B cell (primary cell): ENCODE results near the gene PACRG. TPM values are rescaled to one million over a fixed set of nuclear protein-coding genes. Genes with fewer than 3 reads are reported as not detected.

Experiments used
- ATAC-seq: fragments of 200-7000 bp; cut with Tn5 transposase; one replicate; pipeline ENCODE4 v1.10.0; 2021; ENCODE audit warnings: low read depth, mild to moderate bottlenecking, moderate number of reproducible peaks, moderate library complexity
- CTCF ChIA-PET: fragments of 350-600 bp; sonication (Branson Sonifier 250); formaldehyde crosslinking; loops from one replicate; lab custom pipeline; 2021; ENCODE audit warnings: antibody characterized with exemption, inconsistent platforms; lab: Charles Lee
- POLR2A ChIA-PET: fragments of 350-600 bp; sonication (Branson Sonifier 250); formaldehyde crosslinking; loops from one replicate; lab custom pipeline; 2021; ENCODE audit warnings: antibody characterized with exemption; lab: Charles Lee
- DNase-seq: peaks from one replicate; pipeline ENCODE4 v3.0.0; 2013
- H2AFZ ChIP-seq: 2 replicates; pipeline ENCODE4 v1.6.1; 2012; ENCODE audit warnings: mild to moderate bottlenecking, low read depth, low read length; ENCODE audit not compliant: insufficient read depth, poor library complexity, severe bottlenecking
- H3K27ac ChIP-seq, 2 donors: 1 replicate in 1 of 2; 2 replicates in 1 of 2; pipeline ENCODE4 v1.5.1; 2012 to 2013; ENCODE audit warnings: low read length in 2 of 2, mild to moderate bottlenecking in 2 of 2, moderate library complexity in 1 of 2
- H3K27me3 ChIP-seq, 4 experiments: fragments of 200-600 bp in 1 of 4; sonication (generic) in 1 of 4; replicated peaks in 1 of 4; 1 replicate in 2 of 4; 2 replicates in 2 of 4; pipeline versions ENCODE4 v1.6.1 to v1.7.0; 2013 to 2016; ENCODE audit warnings: low read length in 3 of 4, mild to moderate bottlenecking in 2 of 4, mixed read lengths in 1 of 4, moderate library complexity in 1 of 4; ENCODE audit not compliant: insufficient read depth in 4 of 4, control insufficient read depth in 3 of 4; ENCODE audit errors: control extremely low read depth in 1 of 4
- H3K36me3 ChIP-seq, 2 experiments: replicated peaks in 1 of 2; 1 replicate in 1 of 2; 2 replicates in 1 of 2; pipeline versions ENCODE4 v1.6.1 to v1.7.1; 2013; ENCODE audit warnings: low read length in 1 of 2; ENCODE audit not compliant: insufficient read depth in 2 of 2, control insufficient read depth in 1 of 2; ENCODE audit errors: control extremely low read depth in 1 of 2, extremely low read depth in 1 of 2
- H3K4me1 ChIP-seq, 2 donors: fragments of 200-600 bp in 1 of 2; sonication (generic) in 1 of 2; 1 replicate in 1 of 2; 2 replicates in 1 of 2; pipeline versions ENCODE4 v1.5.1 to v1.6.1; 2013 to 2017; ENCODE audit warnings: low read length in 2 of 2; ENCODE audit not compliant: control insufficient read depth in 2 of 2, insufficient read depth in 2 of 2
- H3K4me2 ChIP-seq: replicated peaks from 2 replicates; pipeline ENCODE3; 2012; ENCODE audit warnings: mild to moderate bottlenecking, low read depth, low read length; ENCODE audit not compliant: poor library complexity, severe bottlenecking
- H3K4me3 ChIP-seq, 5 experiments: fragments of 200-600 bp in 1 of 5; sonication (generic) in 1 of 5; 1 replicate in 3 of 5; 2 replicates in 2 of 5; pipeline versions ENCODE4 v1.5.1 to v1.7.0; 2011 to 2016; ENCODE audit warnings: low read length in 4 of 5, mild to moderate bottlenecking in 4 of 5, low read depth in 2 of 5, control low read depth in 1 of 5, moderate library complexity in 1 of 5; ENCODE audit not compliant: insufficient read depth in 1 of 5; ENCODE audit errors: control extremely low read depth in 1 of 5, extremely low read depth in 1 of 5
- H3K79me2 ChIP-seq: fragments of 200-600 bp; sonication (generic); one replicate; pipeline ENCODE4 v1.6.0; 2016; ENCODE audit warnings: low read length; ENCODE audit not compliant: control insufficient read depth, insufficient read depth
- H3K9ac ChIP-seq: fragments of 200-600 bp; sonication (generic); 2 replicates; pipeline ENCODE4 v1.6.1; 2017; ENCODE audit warnings: mild to moderate bottlenecking, low read length, moderate library complexity
- H3K9me3 ChIP-seq, 3 donors: one replicate each; pipeline versions ENCODE4 v1.6.1 to v1.7.1; 2013; ENCODE audit warnings: low read length in 2 of 3; ENCODE audit not compliant: control insufficient read depth in 2 of 3, insufficient read depth in 1 of 3; ENCODE audit errors: control extremely low read depth in 1 of 3
- H4K20me1 ChIP-seq: 2 replicates; pipeline ENCODE4 v1.6.0; 2012; ENCODE audit warnings: mild to moderate bottlenecking, low read length; ENCODE audit not compliant: insufficient read depth, control insufficient read depth, poor library complexity, severe bottlenecking
- H3K27ac Mint-ChIP-seq: one replicate; pipeline ENCODE4 v1.8.0; 2021; ENCODE audit warnings: mixed read lengths
- H3K27me3 Mint-ChIP-seq: one replicate; pipeline ENCODE4 v1.8.0; 2021; ENCODE audit warnings: mixed read lengths
- H3K4me1 Mint-ChIP-seq: one replicate; pipeline ENCODE4 v1.8.0; 2021; ENCODE audit warnings: mixed read lengths
- H3K4me3 Mint-ChIP-seq: one replicate; pipeline ENCODE4 v1.8.0; 2021; ENCODE audit warnings: mixed read lengths
- H3K9me3 Mint-ChIP-seq: one replicate; pipeline ENCODE4 v1.8.0; 2022; ENCODE audit warnings: mixed read lengths; ENCODE audit not compliant: insufficient read depth
- EZH2 ChIP-seq: IDR thresholded peaks from 2 replicates; pipeline ENCODE4 v1.6.1; 2012; ENCODE audit warnings: borderline replicate concordance, low read depth, mild to moderate bottlenecking, moderate library complexity, low read length; ENCODE audit not compliant: insufficient read depth, poor library complexity, severe bottlenecking
- WGBS: methylation state at CpG from one replicate; pipeline ENCODE4 v1.1.5; 2013; ENCODE audit warnings: missing lambda C conversion rate; ENCODE audit not compliant: insufficient coverage; 5-methylcytosine and 5-hydroxymethylcytosine counted together
- intact Hi-C: fragments of 100-400 bp; cut with micrococcal nuclease; formaldehyde crosslinking; loops from one replicate; pipeline ENCODE4 v1.10.0; 2022
- polyA plus RNA-seq: library from polyadenylated mRNA; depleted of rRNA; stranded (reverse); fragments of >200 nt; gene quantifications from 2 replicates; pipeline ENCODE4 v1.2.3, GENCODE V29; 2012
- total RNA-seq, 2 donors: library from RNA; stranded (reverse); fragments of 120-200 nt in 1 of 2; gene quantifications; 1 replicate in 1 of 2; 2 replicates in 1 of 2; pipeline versions ENCODE4 v1.2.3 to v1.2.4, GENCODE V29; 2013 to 2022
- TF ChIP-seq, protein P1 (sequence below): fragments of 200-600 bp; IDR thresholded peaks from one replicate; pipeline ENCODE4 v1.8.0; 2022; ENCODE audit warnings: antibody characterized with exemption, mild to moderate bottlenecking

Gene PACRG
- total and polyA plus RNA-seq, 2 donors (not counting 1 experiment from before 2014, with no cell fraction given): not detected

DNA sequence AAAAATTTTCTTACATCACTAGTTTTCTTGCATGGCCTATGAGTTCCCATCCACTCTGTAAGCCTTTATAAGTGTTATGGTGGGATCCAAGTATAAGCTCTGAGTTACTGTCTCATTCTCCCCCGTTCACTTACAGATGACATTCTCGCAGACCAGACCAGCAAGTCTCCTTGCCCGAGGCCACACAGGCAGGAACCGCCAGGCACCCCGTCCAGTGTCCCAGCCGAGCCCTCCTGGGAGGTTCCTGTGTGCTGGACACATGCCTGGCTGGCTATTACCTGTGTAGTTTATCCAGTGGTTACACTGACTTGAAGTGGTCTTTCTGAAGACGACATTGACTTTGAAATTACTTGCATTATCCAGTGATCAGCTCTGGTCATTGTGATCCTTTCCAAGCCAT, 451.9 kb downstream of the PACRG start:
- no peaks in the 10 kb centered on the region for H3K4me1 Mint-ChIP-seq
- ATAC-seq: no peak
- intact Hi-C loops: loop anchor here (5.0 kb wide), 1 partner anchor 1748 kb away; no protein-coding TSS in a partner anchor
- CTCF ChIA-PET: interaction anchor here (1.4 kb wide), 1 partner anchor 9 kb away, joined by 4 read pairs; no protein-coding TSS in a partner anchor
- TF ChIP-seq, protein P1, sequence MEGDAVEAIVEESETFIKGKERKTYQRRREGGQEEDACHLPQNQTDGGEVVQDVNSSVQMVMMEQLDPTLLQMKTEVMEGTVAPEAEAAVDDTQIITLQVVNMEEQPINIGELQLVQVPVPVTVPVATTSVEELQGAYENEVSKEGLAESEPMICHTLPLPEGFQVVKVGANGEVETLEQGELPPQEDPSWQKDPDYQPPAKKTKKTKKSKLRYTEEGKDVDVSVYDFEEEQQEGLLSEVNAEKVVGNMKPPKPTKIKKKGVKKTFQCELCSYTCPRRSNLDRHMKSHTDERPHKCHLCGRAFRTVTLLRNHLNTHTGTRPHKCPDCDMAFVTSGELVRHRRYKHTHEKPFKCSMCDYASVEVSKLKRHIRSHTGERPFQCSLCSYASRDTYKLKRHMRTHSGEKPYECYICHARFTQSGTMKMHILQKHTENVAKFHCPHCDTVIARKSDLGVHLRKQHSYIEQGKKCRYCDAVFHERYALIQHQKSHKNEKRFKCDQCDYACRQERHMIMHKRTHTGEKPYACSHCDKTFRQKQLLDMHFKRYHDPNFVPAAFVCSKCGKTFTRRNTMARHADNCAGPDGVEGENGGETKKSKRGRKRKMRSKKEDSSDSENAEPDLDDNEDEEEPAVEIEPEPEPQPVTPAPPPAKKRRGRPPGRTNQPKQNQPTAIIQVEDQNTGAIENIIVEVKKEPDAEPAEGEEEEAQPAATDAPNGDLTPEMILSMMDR: no peak
- TF ChIP-seq EZH2: no peak
- Histone ChIP-seq H3K9me3 (no peaks in the 10 kb centered on the region), H3K9ac (no peak overlapping the region), H3K4me2 (no peak overlapping the region), H3K36me3 (no peaks in the 10 kb centered on the region), H3K4me1 (no peaks in the 10 kb centered on the region), H3K79me2 (no peaks in the 10 kb centered on the region), H4K20me1 (no peaks in the 10 kb centered on the region), H2AFZ (no peak overlapping the region), H3K27me3 (peaks cover 0 to 4% (median 0%) of the 10 kb centered on the region in 4 experiments), H3K27ac (no peak overlapping the region), H3K4me3 (no peak overlapping the region)
- H3K9me3 Mint-ChIP-seq: no peaks in the 10 kb centered on the region
- H3K4me3 Mint-ChIP-seq: no peak overlapping the region
- no peak overlapping the region for H3K27ac Mint-ChIP-seq
- DNase-seq: no peak
- 81% methylated on average over 7 of the region's 7 CpGs for WGBS
- POLR2A ChIA-PET: no interaction called here
- peaks cover 4% of the 10 kb centered on the region for H3K27me3 Mint-ChIP-seq

DNA sequence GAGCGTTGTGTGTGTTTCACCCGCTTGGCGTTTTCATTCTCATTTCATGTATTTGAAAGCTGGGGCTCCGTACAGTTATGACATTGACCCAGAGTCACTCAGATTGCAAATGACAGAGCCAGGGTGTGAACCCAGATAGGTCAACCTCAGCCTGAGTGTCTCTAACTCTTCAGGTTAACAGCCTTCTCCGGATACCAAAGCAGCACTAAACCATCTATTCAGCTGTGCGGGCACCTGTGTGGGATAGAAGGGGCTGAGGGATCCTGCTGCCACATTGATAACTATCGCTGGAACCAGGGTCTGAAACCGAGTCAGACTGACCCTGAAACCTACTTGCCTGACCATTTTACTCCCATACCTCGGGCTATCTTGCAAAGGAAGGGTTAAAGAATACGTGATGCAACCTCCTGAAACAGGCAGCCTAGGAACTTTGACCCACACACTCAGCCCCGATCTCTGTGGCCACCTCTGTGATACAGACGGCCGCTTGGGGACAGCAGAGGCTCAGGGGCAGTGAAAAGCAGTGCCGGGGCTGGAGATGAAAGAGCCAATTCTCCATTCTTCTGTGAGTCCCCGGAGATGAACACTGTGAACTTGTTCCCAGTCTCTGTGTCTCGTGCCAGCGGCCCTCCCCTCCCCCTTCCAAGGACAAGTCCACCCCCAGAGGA, 453.2 kb downstream of the PACRG start:
- no peak overlapping the region for H3K4me3 ChIP-seq
- no peak for ATAC-seq
- H2AFZ ChIP-seq: no peak overlapping the region
- H3K9me3 ChIP-seq: no peaks in the 10 kb centered on the region
- H3K4me3 Mint-ChIP-seq: no peak overlapping the region
- peaks cover 0 to 4% (median 0%) of the 10 kb centered on the region in 4 experiments for H3K27me3 ChIP-seq
- H3K4me2 ChIP-seq: no peak overlapping the region
- ChIA-PET POLR2A (no interaction called here), CTCF (interaction anchor here (1.0 to 1.4 kb wide), 2 partner anchors 10 to 777 kb away, joined by 3 to 4 read pairs; no protein-coding TSS in a partner anchor)
- intact Hi-C loops: loop anchor here (5.0 kb wide), 1 partner anchor 1746 kb away; no protein-coding TSS in a partner anchor
- TF ChIP-seq, protein P1: no peak
- TF ChIP-seq EZH2: no peak
- H3K27me3 Mint-ChIP-seq: no peaks in the 10 kb centered on the region
- no peak overlapping the region for H3K27ac ChIP-seq
- no peaks in the 10 kb centered on the region for H3K4me1 ChIP-seq
- no peaks in the 10 kb centered on the region for H3K36me3 ChIP-seq
- no peak overlapping the region for H3K27ac Mint-ChIP-seq
- H4K20me1 ChIP-seq: no peaks in the 10 kb centered on the region
- no peaks in the 10 kb centered on the region for H3K79me2 ChIP-seq
- no peak overlapping the region for H3K9ac ChIP-seq
- no peaks in the 10 kb centered on the region for H3K4me1 Mint-ChIP-seq
- WGBS: 54% methylated on average over 10 of the region's 17 CpGs
- peak; percentile 19 for DNase-seq
- no peaks in the 10 kb centered on the region for H3K9me3 Mint-ChIP-seq
